DND-41 (cell line): ENCODE data around the gene LHX2.

Experiments used
- ATAC-seq: fragments of 200-7000 bp; cut with Tn5 transposase; 3 replicates; pipeline ENCODE4 v1.9.1; 2021; ENCODE audit warnings: low read depth; ENCODE audit not compliant: insufficient read depth
- DNase-seq: peaks from one replicate; pipeline ENCODE4 v3.0.0-alpha.2; 2020
- H2AFZ ChIP-seq: 2 replicates; pipeline ENCODE4 v1.6.0; 2012; ENCODE audit warnings: low read depth, low read length
- H3K27ac ChIP-seq: 2 replicates; pipeline ENCODE4 v1.5.1; 2012; ENCODE audit warnings: low read length, inconsistent platforms
- H3K27me3 ChIP-seq: fragments of 200-600 bp; sonication (generic); 2 replicates; pipeline ENCODE4 v1.6.0; 2012; ENCODE audit warnings: low read length, mild to moderate bottlenecking, inconsistent platforms; ENCODE audit not compliant: insufficient read depth, poor library complexity
- H3K36me3 ChIP-seq: 2 replicates; pipeline ENCODE4 v1.5.1; 2012; ENCODE audit warnings: low read length, inconsistent platforms; ENCODE audit not compliant: insufficient read depth
- H3K4me1 ChIP-seq: 2 replicates; pipeline ENCODE4 v1.5.1; 2012; ENCODE audit warnings: mild to moderate bottlenecking, low read length; ENCODE audit not compliant: insufficient read depth
- H3K4me2 ChIP-seq: 2 replicates; pipeline ENCODE4 v1.6.0; 2012; ENCODE audit warnings: mild to moderate bottlenecking, moderate library complexity, low read length, inconsistent platforms; ENCODE audit not compliant: insufficient read depth
- H3K4me3 ChIP-seq, 2 experiments: fragments of 200-600 bp in 1 of 2; shearing (Covaris generic) in 1 of 2; 2 replicates each; pipeline ENCODE4 v1.5.1; 2012 to 2016; ENCODE audit warnings: inconsistent platforms in 2 of 2, low read length in 2 of 2, mild to moderate bottlenecking in 2 of 2, low read depth in 1 of 2, moderate library complexity in 1 of 2
- H3K79me2 ChIP-seq: 2 replicates; pipeline ENCODE4 v1.6.0; 2012; ENCODE audit warnings: low read length, inconsistent platforms; ENCODE audit not compliant: insufficient read depth
- H3K9ac ChIP-seq: 2 replicates; pipeline ENCODE4 v1.6.0; 2012; ENCODE audit warnings: low read depth, mild to moderate bottlenecking, inconsistent platforms, low read length, moderate library complexity
- H3K9me3 ChIP-seq: 2 replicates; pipeline ENCODE4 v1.5.1; 2012; ENCODE audit warnings: low read length, moderate library complexity, mild to moderate bottlenecking, inconsistent platforms; ENCODE audit not compliant: insufficient read depth, severe bottlenecking
- H4K20me1 ChIP-seq: 2 replicates; pipeline ENCODE4 v1.6.0; 2012; ENCODE audit warnings: low read length; ENCODE audit not compliant: insufficient read depth
- EZH2 ChIP-seq: IDR thresholded peaks from 3 replicates; pipeline ENCODE4 v1.6.1; 2012; ENCODE audit warnings: borderline replicate concordance, low read depth, mild to moderate bottlenecking, moderate library complexity, low read length, inconsistent platforms; ENCODE audit not compliant: severe bottlenecking
- TF ChIP-seq, protein P1 (sequence below): IDR thresholded peaks from 2 replicates; pipeline ENCODE4 v1.5.1; 2012; ENCODE audit warnings: borderline replicate concordance, low read length, moderate library complexity, mild to moderate bottlenecking; ENCODE audit not compliant: poor library complexity, severe bottlenecking; ENCODE audit errors: extremely low read depth

The LHX2 gene

DNA sequence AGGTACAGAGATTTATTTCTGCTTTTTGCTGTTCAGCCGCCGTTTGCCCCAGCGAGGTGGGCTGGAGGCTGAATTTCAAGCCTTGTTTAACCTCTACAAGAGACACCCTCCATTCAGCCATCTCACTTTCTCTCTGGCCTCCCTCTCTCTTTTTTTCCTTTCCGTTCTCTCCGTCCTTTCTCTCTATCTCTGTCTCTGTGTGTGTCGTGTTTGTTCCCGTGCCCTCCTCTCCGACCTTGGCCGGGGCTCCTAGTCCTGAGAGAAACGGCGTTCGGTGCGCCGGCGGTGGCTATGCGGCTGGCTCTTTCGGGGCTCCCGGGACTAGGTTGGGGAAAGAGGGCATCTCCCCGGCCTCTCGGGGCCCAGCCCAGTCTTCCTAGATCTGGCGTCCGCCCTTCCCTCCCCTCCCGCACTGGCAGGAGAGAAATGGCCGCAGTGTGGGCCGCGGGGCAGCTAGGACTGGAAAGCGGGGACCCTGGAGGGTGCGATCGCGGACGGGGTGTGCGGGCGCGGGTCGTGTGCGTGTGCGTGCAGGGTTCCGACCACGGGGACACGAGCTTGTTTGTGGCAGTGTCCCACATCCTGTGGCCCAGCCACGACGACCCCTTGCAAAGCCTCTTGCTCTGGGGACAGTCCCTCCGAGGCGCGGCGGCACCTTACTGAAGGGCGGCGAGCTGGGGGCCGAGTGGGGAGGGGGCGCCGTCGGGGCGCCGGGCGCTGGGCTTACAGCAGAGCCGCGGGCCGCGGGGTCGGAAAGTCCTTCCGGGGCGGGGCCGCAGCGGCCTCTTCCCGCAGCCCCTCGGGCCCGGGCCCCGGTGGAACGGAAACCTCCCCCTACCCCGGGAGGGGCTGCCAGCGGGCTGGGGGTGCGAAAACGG lies 5.7 kb downstream of the LHX2 start:
- TF ChIP-seq EZH2, result no peak
- TF ChIP-seq, protein P1, sequence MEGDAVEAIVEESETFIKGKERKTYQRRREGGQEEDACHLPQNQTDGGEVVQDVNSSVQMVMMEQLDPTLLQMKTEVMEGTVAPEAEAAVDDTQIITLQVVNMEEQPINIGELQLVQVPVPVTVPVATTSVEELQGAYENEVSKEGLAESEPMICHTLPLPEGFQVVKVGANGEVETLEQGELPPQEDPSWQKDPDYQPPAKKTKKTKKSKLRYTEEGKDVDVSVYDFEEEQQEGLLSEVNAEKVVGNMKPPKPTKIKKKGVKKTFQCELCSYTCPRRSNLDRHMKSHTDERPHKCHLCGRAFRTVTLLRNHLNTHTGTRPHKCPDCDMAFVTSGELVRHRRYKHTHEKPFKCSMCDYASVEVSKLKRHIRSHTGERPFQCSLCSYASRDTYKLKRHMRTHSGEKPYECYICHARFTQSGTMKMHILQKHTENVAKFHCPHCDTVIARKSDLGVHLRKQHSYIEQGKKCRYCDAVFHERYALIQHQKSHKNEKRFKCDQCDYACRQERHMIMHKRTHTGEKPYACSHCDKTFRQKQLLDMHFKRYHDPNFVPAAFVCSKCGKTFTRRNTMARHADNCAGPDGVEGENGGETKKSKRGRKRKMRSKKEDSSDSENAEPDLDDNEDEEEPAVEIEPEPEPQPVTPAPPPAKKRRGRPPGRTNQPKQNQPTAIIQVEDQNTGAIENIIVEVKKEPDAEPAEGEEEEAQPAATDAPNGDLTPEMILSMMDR, result no peak
- Histone ChIP-seq H4K20me1 (no peaks in the 10 kb centered on the region), H3K4me2 (no peak overlapping the region), H3K79me2 (no peaks in the 10 kb centered on the region), H3K27me3 (peaks cover 16% of the 10 kb centered on the region), H3K4me3 (no peak overlapping the region), H3K36me3 (no peaks in the 10 kb centered on the region), H3K27ac (no peak overlapping the region), H2AFZ (no peak overlapping the region), H3K9me3 (no peaks in the 10 kb centered on the region), H3K4me1 (no peaks in the 10 kb centered on the region), H3K9ac (no peak overlapping the region)
- ATAC-seq, result no peak
- no peak for DNase-seq

DNA sequence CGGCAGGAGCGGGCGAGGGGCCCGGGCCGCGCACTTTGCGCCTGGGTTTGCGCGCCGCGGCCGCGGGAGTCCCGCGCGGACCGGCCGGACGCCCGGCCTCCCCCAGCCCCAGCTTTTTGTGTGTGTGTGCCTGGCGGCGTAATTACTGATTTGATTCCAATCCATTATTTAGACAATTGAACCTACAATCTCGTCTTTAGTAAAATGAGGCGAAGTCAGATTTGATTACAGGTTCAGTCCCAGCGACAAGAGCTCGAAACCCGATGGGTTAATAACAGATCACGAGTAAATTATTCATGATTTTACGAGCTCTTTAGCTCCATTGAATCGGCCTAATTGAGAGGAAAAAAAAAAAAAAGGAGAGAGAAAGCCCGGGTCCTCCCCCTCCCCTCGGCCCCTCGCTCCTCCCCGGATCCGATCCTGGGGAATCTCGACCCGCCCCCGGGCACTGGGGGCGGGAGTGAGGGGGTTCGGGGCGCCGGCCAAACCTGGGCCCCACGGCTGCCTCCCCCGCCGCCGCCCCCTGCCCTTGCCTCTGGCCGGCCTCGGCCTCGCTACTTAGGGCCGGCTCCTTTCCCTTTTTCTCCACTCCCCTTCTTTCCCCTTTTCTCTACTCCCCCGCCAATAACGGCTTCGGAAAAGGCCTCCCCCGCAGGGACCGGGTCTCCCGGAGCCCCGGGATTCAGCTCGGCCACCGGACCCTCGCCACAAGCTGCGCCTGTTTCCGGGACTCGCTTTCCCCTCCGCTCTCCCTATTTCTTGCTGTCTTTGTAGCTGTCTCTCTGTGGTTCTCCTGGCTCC lies 6.6 kb downstream of the LHX2 start:
- Histone ChIP-seq H2AFZ (no peak overlapping the region), H3K9ac (no peak overlapping the region), H3K79me2 (no peaks in the 10 kb centered on the region), H3K9me3 (no peaks in the 10 kb centered on the region), H3K4me2 (no peak overlapping the region), H4K20me1 (no peaks in the 10 kb centered on the region), H3K36me3 (no peaks in the 10 kb centered on the region), H3K27ac (no peak overlapping the region), H3K4me3 (no peak overlapping the region), H3K27me3 (peaks cover 16% of the 10 kb centered on the region), H3K4me1 (no peaks in the 10 kb centered on the region)
- no peak for DNase-seq
- TF ChIP-seq, protein P1, result no peak
- no peak for TF ChIP-seq EZH2
- ATAC-seq, result no peak

DNA sequence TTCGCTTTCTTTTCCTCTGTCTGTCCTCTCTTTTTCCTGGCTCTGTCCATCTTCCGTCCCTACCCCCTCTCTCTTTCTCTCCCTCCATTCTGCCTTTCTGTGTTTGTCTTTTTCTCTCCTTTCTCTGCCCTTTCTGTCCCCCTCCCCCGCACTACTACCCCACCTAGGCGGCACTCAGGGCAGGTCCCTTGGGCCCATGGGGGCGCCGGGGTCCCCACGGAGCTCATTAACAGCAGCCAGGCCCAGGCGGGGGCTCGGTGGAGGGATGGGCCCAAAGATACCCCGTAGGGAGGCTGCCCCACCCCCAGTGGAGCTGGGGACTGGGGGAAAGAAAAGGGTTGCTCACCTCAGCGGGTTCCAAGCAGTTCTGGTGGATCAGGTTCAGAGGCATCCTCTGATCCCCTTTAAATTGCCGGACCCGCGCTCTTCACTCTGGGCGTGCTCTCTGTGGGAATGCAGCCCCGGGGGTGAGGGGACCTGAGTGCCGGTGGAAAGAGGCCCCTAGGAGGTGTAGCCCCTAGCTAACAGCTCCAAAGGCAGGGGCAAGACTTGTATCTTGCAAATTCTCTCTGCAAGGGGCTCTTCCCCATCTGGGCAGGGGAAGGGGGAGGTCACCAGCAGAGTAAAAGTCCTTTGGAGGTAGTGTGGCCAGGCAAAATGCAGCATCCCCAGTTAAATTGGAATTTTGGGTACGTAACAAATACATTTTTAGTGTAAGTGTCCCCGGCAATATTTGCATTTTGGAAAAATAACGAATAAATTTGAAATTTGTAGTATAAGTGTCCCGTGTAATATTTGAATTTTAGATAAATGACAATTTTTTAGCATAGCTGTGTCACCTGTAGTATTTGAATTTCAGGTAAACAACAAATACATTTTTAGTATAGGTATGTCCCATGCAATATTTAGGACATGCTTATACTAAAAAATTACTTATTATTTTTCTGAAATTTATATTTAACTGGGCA lies 7.4 kb downstream of the LHX2 start:
- Histone ChIP-seq H4K20me1 (no peaks in the 10 kb centered on the region), H3K79me2 (no peaks in the 10 kb centered on the region), H2AFZ (no peak overlapping the region), H3K27ac (no peak overlapping the region), H3K9ac (no peak overlapping the region), H3K9me3 (no peaks in the 10 kb centered on the region), H3K4me1 (no peaks in the 10 kb centered on the region), H3K27me3 (peaks cover 16% of the 10 kb centered on the region), H3K36me3 (no peaks in the 10 kb centered on the region), H3K4me2 (no peak overlapping the region), H3K4me3 (no peak overlapping the region)
- DNase-seq, result no peak
- ATAC-seq, result no peak
- no peak for TF ChIP-seq EZH2
- TF ChIP-seq, protein P1, result no peak
